ENCODE results near the gene SP100. TPM values are rescaled to one million over a fixed set of nuclear protein-coding genes. Genes with fewer than 3 reads are reported as not detected.

Gene SP100
- total and polyA plus RNA-seq, 8 donors, result 24.6 to 66.8 (median 37.2) TPM

- Histone ChIP-seq H3K4me3 (no peak overlapping the region), H3K27me3 (no peaks in the 10 kb centered on the region), H3K4me1 (no peaks in the 10 kb centered on the region), H3K36me3 (no peaks in the 10 kb centered on the region), H3K27ac (no peak overlapping the region), H3K9me3 (no peaks in the 10 kb centered on the region)
- intact Hi-C loops (cut with DNase I), result no loop called here
- ATAC-seq, result no peak
- DNase-seq, result no peak
- no peak for FAIRE-seq
- TF ChIP-seq, protein P1, sequence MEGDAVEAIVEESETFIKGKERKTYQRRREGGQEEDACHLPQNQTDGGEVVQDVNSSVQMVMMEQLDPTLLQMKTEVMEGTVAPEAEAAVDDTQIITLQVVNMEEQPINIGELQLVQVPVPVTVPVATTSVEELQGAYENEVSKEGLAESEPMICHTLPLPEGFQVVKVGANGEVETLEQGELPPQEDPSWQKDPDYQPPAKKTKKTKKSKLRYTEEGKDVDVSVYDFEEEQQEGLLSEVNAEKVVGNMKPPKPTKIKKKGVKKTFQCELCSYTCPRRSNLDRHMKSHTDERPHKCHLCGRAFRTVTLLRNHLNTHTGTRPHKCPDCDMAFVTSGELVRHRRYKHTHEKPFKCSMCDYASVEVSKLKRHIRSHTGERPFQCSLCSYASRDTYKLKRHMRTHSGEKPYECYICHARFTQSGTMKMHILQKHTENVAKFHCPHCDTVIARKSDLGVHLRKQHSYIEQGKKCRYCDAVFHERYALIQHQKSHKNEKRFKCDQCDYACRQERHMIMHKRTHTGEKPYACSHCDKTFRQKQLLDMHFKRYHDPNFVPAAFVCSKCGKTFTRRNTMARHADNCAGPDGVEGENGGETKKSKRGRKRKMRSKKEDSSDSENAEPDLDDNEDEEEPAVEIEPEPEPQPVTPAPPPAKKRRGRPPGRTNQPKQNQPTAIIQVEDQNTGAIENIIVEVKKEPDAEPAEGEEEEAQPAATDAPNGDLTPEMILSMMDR (IDR thresholded peaks at IDR 0.05), result no peak
- 76 to 79% methylated on average over 6 of the region's 6 CpGs for WGBS, 2 donors
Observed at GRCh38 chr2:230591850-230592249, 175.8 kb downstream of the SP100 start.

DNA sequence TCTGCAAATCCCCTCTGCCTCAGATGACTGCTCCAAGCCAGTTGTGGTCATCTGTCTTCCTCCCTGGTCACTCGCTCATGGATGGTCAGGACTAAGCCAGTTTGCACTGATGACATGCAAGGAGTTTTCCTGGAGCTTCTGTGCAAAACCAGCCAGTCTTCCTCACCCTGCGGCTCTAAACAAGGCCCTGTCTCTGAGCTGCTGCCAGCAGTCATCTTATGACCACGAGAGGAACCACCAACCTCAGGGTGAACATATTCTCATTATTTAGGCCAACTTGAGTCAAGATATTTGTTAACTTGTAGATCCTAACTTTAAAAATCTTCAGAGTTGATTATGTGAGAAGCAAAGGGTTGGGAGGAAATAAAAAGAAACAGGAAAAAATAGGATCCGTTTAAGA, 176.8 kb downstream of the SP100 start:
- intact Hi-C loops (cut with DNase I), result no loop called here
- no peaks in the 10 kb centered on the region for H3K36me3 ChIP-seq
- FAIRE-seq (no peak), ATAC-seq (no peak), DNase-seq (no peak)
- no peaks in the 10 kb centered on the region for H3K9me3 ChIP-seq
- 69 to 77% methylated on average over 4 of the region's 4 CpGs for WGBS, 2 donors
- no peaks in the 10 kb centered on the region for H3K27me3 ChIP-seq
- H3K4me3 ChIP-seq, result no peak overlapping the region
- H3K4me1 ChIP-seq, result no peaks in the 10 kb centered on the region
- TF ChIP-seq, protein P1 (IDR thresholded peaks at IDR 0.05), result no peak
- H3K27ac ChIP-seq, result no peak overlapping the region

Other genes with a start within 250 kb of the SP100 start
- gene SP110, start 196.2 kb upstream of the SP100 start, total RNA-seq, result 10 to 100 TPM in 1 of 6 donors, 1 to 10 TPM in 5; 4.3 to 13.7 (median 7.5) TPM
- 1 to 10 TPM; 7.8 to 8.2 TPM for gene SP110, start 196.2 kb upstream of the SP100 start, polyA plus RNA-seq
- 1 to 10 TPM in 1 of 6 donors, under 1 TPM in 5; 0.16 to 1.5 (median 0.34) TPM for gene SP140, start 190.5 kb upstream of the SP100 start, total RNA-seq
- under 1 TPM; 0.12 to 0.65 TPM for gene SP140, start 190.5 kb upstream of the SP100 start, polyA plus RNA-seq
- gene SP140L, start 89.0 kb upstream of the SP100 start, total RNA-seq, result 10 to 100 TPM in 1 of 6 donors, 1 to 10 TPM in 5; 3.1 to 10.9 (median 4.1) TPM
- 1 to 10 TPM; 5.8 to 8.0 TPM for gene SP140L, start 89.0 kb upstream of the SP100 start, polyA plus RNA-seq